ENCODE data around the gene STK31.

DNA sequence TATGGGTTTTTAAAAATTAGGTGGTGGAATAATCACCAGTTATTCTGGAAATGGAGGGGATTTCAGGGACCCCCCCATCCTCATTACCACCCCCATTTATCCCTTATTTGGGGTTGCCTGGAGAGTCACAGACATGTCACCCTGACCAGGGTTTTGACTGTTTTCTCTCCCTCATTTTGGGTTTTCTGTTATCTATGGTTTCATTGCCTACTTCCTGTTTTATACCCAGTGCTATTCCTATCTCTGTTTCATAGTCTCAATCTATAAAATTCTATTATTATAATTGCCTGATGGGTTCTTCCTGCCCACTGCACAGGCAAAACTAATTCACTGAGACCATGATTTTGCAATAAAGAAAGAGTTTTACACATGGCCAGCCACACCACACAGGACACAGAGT lies 45.9 kb upstream of the STK31 start:
- TF ChIP-seq, protein P1, sequence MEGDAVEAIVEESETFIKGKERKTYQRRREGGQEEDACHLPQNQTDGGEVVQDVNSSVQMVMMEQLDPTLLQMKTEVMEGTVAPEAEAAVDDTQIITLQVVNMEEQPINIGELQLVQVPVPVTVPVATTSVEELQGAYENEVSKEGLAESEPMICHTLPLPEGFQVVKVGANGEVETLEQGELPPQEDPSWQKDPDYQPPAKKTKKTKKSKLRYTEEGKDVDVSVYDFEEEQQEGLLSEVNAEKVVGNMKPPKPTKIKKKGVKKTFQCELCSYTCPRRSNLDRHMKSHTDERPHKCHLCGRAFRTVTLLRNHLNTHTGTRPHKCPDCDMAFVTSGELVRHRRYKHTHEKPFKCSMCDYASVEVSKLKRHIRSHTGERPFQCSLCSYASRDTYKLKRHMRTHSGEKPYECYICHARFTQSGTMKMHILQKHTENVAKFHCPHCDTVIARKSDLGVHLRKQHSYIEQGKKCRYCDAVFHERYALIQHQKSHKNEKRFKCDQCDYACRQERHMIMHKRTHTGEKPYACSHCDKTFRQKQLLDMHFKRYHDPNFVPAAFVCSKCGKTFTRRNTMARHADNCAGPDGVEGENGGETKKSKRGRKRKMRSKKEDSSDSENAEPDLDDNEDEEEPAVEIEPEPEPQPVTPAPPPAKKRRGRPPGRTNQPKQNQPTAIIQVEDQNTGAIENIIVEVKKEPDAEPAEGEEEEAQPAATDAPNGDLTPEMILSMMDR (IDR thresholded peaks at IDR 0.05), result no peak
- TF ChIP-seq EZH2 (IDR thresholded peaks at IDR 0.05), result no peak
- TF ChIP-seq EZH2phosphoT487 (IDR thresholded peaks at IDR 0.05), result no peak

All from neural progenitor cell (in vitro differentiated cells).